Vagina (tissue), 2 donors: ENCODE measurements around the gene ARFGEF3.

Experiments
- CTCF ChIP-seq, 3 experiments: fragments of 450-650 bp in 2 of 3; fragments of 200-600 bp in 1 of 3; sonication (generic) in 1 of 3; IDR thresholded peaks; one replicate each; pipeline ENCODE4 v1.5.1; 2017 to 2019; ENCODE audit warnings: antibody characterized with exemption in 3 of 3, mild to moderate bottlenecking in 2 of 3, moderate library complexity in 2 of 3
- POLR2AphosphoS5 ChIP-seq, 2 donors: sonication (generic); formaldehyde crosslinking; IDR thresholded peaks; one replicate each; pipeline ENCODE4 v1.9.0; 2017; ENCODE audit warnings: antibody characterized with exemption in 2 of 2, mild to moderate bottlenecking in 2 of 2, low read depth in 1 of 2; ENCODE audit not compliant: insufficient read depth in 1 of 2

GRCh38 chr6:138345565-138346285 lies 184.0 kb downstream of the ARFGEF3 start:
- TF ChIP-seq CTCF (IDR thresholded peaks at IDR 0.05) (no peak), POLR2AphosphoS5 (IDR thresholded peaks at IDR 0.05; ENCODE audit: insufficient read depth in 1 of 2, low read depth in 1 of 2) (no peak)
